Endodermal cell (in vitro differentiated cells): ENCODE measurements around the gene HAAO. TPM values are rescaled to one million over a fixed set of nuclear protein-coding genes. Genes with fewer than 3 reads are reported as not detected.

ENCODE experiments used
- DNase-seq: peaks from one replicate; pipeline ENCODE4 v3.0.0-alpha.2; 2017
- H3K27ac ChIP-seq: 2 replicates; pipeline ENCODE4 v1.5.1; 2013; ENCODE audit warnings: mild to moderate bottlenecking, low read depth, low read length, moderate library complexity
- H3K27me3 ChIP-seq: 2 replicates; pipeline ENCODE4 v1.6.1; 2013; ENCODE audit warnings: mild to moderate bottlenecking, low read length, moderate library complexity; ENCODE audit not compliant: insufficient read depth, control insufficient read depth, poor library complexity, severe bottlenecking
- H3K36me3 ChIP-seq: 2 replicates; pipeline ENCODE4 v1.7.0; 2013; ENCODE audit warnings: mild to moderate bottlenecking, low read length, moderate library complexity; ENCODE audit not compliant: control insufficient read depth, insufficient read depth
- H3K4me1 ChIP-seq: one replicate; pipeline ENCODE4 v1.7.0; 2013; ENCODE audit warnings: low read length; ENCODE audit not compliant: control insufficient read depth, insufficient read depth
- H3K4me3 ChIP-seq: 2 replicates; pipeline ENCODE4 v1.5.1; 2013; ENCODE audit warnings: mild to moderate bottlenecking, low read length, moderate library complexity
- H3K9ac ChIP-seq: 2 replicates; pipeline ENCODE4 v1.6.1; 2013; ENCODE audit warnings: mild to moderate bottlenecking, low read length, moderate library complexity; ENCODE audit not compliant: poor library complexity, severe bottlenecking; ENCODE audit errors: extremely low read depth
- H3K9me3 ChIP-seq: 2 replicates; pipeline ENCODE4 v1.6.1; 2013; ENCODE audit warnings: mild to moderate bottlenecking, low read length, moderate library complexity; ENCODE audit not compliant: control insufficient read depth
- H3K27ac Mint-ChIP-seq: 2 replicates; pipeline ENCODE4 v1.8.0; 2020; ENCODE audit warnings: mixed read lengths
- H3K27me3 Mint-ChIP-seq: 2 replicates; pipeline ENCODE4 v1.8.0; 2021; ENCODE audit warnings: mild to moderate bottlenecking, mixed read lengths; ENCODE audit not compliant: insufficient read depth
- H3K36me3 Mint-ChIP-seq: 2 replicates; pipeline ENCODE4 v1.8.0; 2020; ENCODE audit warnings: low read depth, mixed read lengths
- H3K4me1 Mint-ChIP-seq: 2 replicates; pipeline ENCODE4 v1.8.0; 2020; ENCODE audit warnings: mixed read lengths
- H3K4me3 Mint-ChIP-seq: 2 replicates; pipeline ENCODE4 v1.8.0; 2020; ENCODE audit warnings: mild to moderate bottlenecking, moderate library complexity, mixed read lengths
- H3K9me3 Mint-ChIP-seq: 2 replicates; pipeline ENCODE4 v1.8.0; 2020; ENCODE audit warnings: mild to moderate bottlenecking, mixed read lengths
- CTCF ChIP-seq: fragments of 200-600 bp; sonication (generic); conservative IDR thresholded peaks from 2 replicates; pipeline ENCODE4 v1.5.0; 2021; ENCODE audit warnings: antibody characterized with exemption, mild to moderate bottlenecking
- WGBS, 2 experiments: methylation state at CpG; one replicate each; pipeline versions ENCODE4 v1.1.5 to v1.1.7; 2013; ENCODE audit warnings: missing lambda C conversion rate in 2 of 2, mixed read lengths in 1 of 2; ENCODE audit not compliant: insufficient coverage in 1 of 2, insufficient read length in 1 of 2; 5-methylcytosine and 5-hydroxymethylcytosine counted together
- total RNA-seq, 2 donors: library from RNA; stranded (reverse); fragmentation: NEBNext Ultra II Directional in 1 of 2; extraction: Animal tissue kit (Norgen Biotek cat#: 25700) in 1 of 2; gene quantifications; 2 replicates in 1 of 2; 3 replicates in 1 of 2; pipeline ENCODE4 v1.2.1, GENCODE V29; 2021

HAAO gene
- total RNA-seq, 2 donors from 2014 or later, result 13.4 to 24.2 TPM

- no peaks in the 10 kb centered on the region for H3K36me3 ChIP-seq
- Mint-ChIP-seq H3K4me3 (peak overlapping the region; percentile 33), H3K4me1 (peaks cover 3% of the 10 kb centered on the region), H3K9me3 (no peaks in the 10 kb centered on the region), H3K27ac (no peak overlapping the region), H3K36me3 (no peaks in the 10 kb centered on the region), H3K27me3 (peaks cover 14% of the 10 kb centered on the region)
- H3K27me3 ChIP-seq, result no peaks in the 10 kb centered on the region
- 40 to 44% methylated on average over 43 to 47 of the region's 47 CpGs for WGBS, 2 experiments
- DNase-seq, result peak; percentile 97
- no peaks in the 10 kb centered on the region for H3K9me3 ChIP-seq
- H3K9ac ChIP-seq, result no peak overlapping the region
- peak; percentile 96 for TF ChIP-seq CTCF
- no peak overlapping the region for H3K4me3 ChIP-seq
- no peak overlapping the region for H3K27ac ChIP-seq
- H3K4me1 ChIP-seq, result no peaks in the 10 kb centered on the region
Measured at GRCh38 chr2:42827647-42828486, 35.5 kb upstream of the HAAO start.

GRCh38 chr2:42826231-42826630 is 33.8 kb upstream of the HAAO start:
- WGBS, 2 experiments, result 91 to 96% methylated on average over 5 of the region's 5 CpGs
- H3K4me3 Mint-ChIP-seq, result no peak overlapping the region

GRCh38 chr2:42824454-42824807 is 32.0 kb upstream of the HAAO start:
- H3K4me3 ChIP-seq, result no peak overlapping the region
- no peaks in the 10 kb centered on the region for H3K36me3 Mint-ChIP-seq
- DNase-seq, result no peak
- H3K9ac ChIP-seq, result no peak overlapping the region
- H3K27ac ChIP-seq, result no peak overlapping the region
- H3K9me3 Mint-ChIP-seq, result peaks cover 3% of the 10 kb centered on the region
- 80 to 85% methylated on average over 1 to 2 of the region's 2 CpGs for WGBS, 2 experiments
- no peak overlapping the region for H3K27ac Mint-ChIP-seq
- no peaks in the 10 kb centered on the region for H3K9me3 ChIP-seq
- H3K4me1 Mint-ChIP-seq, result peaks cover 3% of the 10 kb centered on the region
- no peaks in the 10 kb centered on the region for H3K4me1 ChIP-seq
- H3K27me3 ChIP-seq, result no peaks in the 10 kb centered on the region
- H3K27me3 Mint-ChIP-seq, result peaks cover 17% of the 10 kb centered on the region
- no peak overlapping the region for H3K4me3 Mint-ChIP-seq
- H3K36me3 ChIP-seq, result no peaks in the 10 kb centered on the region
- TF ChIP-seq CTCF, result no peak

More at GRCh38 chr2:42826231-42826630, 33.8 kb upstream of the HAAO start:
- Histone ChIP-seq H3K27ac (no peak overlapping the region), H3K36me3 (no peaks in the 10 kb centered on the region), H3K4me3 (no peak overlapping the region), H3K4me1 (no peaks in the 10 kb centered on the region), H3K27me3 (no peaks in the 10 kb centered on the region), H3K9ac (no peak overlapping the region), H3K9me3 (no peaks in the 10 kb centered on the region)
- H3K4me1 Mint-ChIP-seq, result peaks cover 3% of the 10 kb centered on the region
- DNase-seq, result no peak
- no peaks in the 10 kb centered on the region for H3K36me3 Mint-ChIP-seq
- TF ChIP-seq CTCF, result no peak
- H3K27me3 Mint-ChIP-seq, result peaks cover 14% of the 10 kb centered on the region
- no peaks in the 10 kb centered on the region for H3K9me3 Mint-ChIP-seq
- no peak overlapping the region for H3K27ac Mint-ChIP-seq
